ENCODE results near the gene BCAR3.

Gene BCAR3

GRCh38 chr1:93681101-93681988 is at the start of gene BCAR3:
Gene BCAR3 (minus strand): TSS chr1:93681837. CDS start chr1:93674930, 6,907 bp downstream.
- peak in 48 of 58 donors; percentile 12 to 73 (median 39) for DNase-seq

- DNase-seq, result no peak
These were observed 49.0 kb upstream of the BCAR3 start for GRCh38 chr1:93730621-93731020.

- peak in 1 of 58 donors; percentile 22 for DNase-seq
These were observed 48.3 kb upstream of the BCAR3 start for GRCh38 chr1:93729906-93730305.

GRCh38 chr1:93729502-93729901 is 47.9 kb upstream of the BCAR3 start:
- DNase-seq, result no peak

- DNase-seq, result peak in 3 of 58 donors; percentile 5 to 24 (median 10)
These were observed 47.0 kb upstream of the BCAR3 start for GRCh38 chr1:93728480-93729131.

GRCh38 chr1:93723733-93724270 is 42.2 kb upstream of the BCAR3 start:
- no peak for DNase-seq

- DNase-seq, result no peak
These were observed 41.5 kb upstream of the BCAR3 start for GRCh38 chr1:93723110-93723509.

GRCh38 chr1:93722081-93723031 is 40.7 kb upstream of the BCAR3 start:
- no peak for DNase-seq

GRCh38 chr1:93720956-93721626 is 39.5 kb upstream of the BCAR3 start:
- DNase-seq, result no peak

GRCh38 chr1:93717640-93718039 is 36.0 kb upstream of the BCAR3 start:
- no peak for DNase-seq

GRCh38 chr1:93716941-93717368 is 35.3 kb upstream of the BCAR3 start:
- DNase-seq, result no peak

GRCh38 chr1:93716163-93716562 is 34.5 kb upstream of the BCAR3 start:
- DNase-seq, result no peak

GRCh38 chr1:93715529-93716126 is 34.0 kb upstream of the BCAR3 start:
- DNase-seq, result no peak

- DNase-seq, result no peak
These were observed 32.7 kb upstream of the BCAR3 start for GRCh38 chr1:93714356-93714755.

GRCh38 chr1:93713341-93713740 is 31.7 kb upstream of the BCAR3 start:
- DNase-seq, result no peak

GRCh38 chr1:93712741-93713140 is 31.1 kb upstream of the BCAR3 start:
- no peak for DNase-seq

- no peak for DNase-seq
These were observed 29.1 kb upstream of the BCAR3 start for GRCh38 chr1:93710499-93711453.

- peak in 3 of 58 donors; percentile 10 to 61 (median 17) for DNase-seq
These were observed 27.3 kb upstream of the BCAR3 start for GRCh38 chr1:93708734-93709481.
